GM12878 (cell line): ENCODE results near the gene TDP1. TPM values are rescaled to one million over a fixed set of nuclear protein-coding genes. Genes with fewer than 3 reads are reported as not detected.

Experiments used
- ATAC-seq: fragments of 200-7000 bp; cut with Tn5 transposase; 3 replicates; pipeline ENCODE4 v1.9.1; 2020; ENCODE audit warnings: mild to moderate bottlenecking, moderate library complexity
- BruUV-seq: library from RNA; stranded (reverse); fragments of 400-500 nt; replicated peaks from 2 replicates; lab custom pipeline; 2021; lab: Mats Ljungman, UMichigan
- CTCF ChIA-PET: fragments of 300-600 bp; sonication (Branson Sonifier 250); formaldehyde crosslinking; extraction: SDS; loops from one replicate; lab custom pipeline; 2021; ENCODE audit warnings: inconsistent platforms; lab: Yijun Ruan, JAX
- POLR2A ChIA-PET: fragments of 350-600 bp; formaldehyde crosslinking; extraction: SDS; loops from one replicate; lab custom pipeline; 2021; ENCODE audit warnings: inconsistent platforms; lab: Charles Lee
- RAD21 ChIA-PET: fragments of 300-600 bp; sonication (Branson Sonifier 250); formaldehyde crosslinking; loops from one replicate; lab custom pipeline; 2023; ENCODE audit warnings: antibody characterized with exemption; ENCODE audit not compliant: unreplicated experiment; lab: Charles Lee
- SMC1A ChIA-PET: fragments of 300-600 bp; sonication (Branson Sonifier 250); formaldehyde crosslinking; loops from one replicate; lab custom pipeline; 2023; ENCODE audit not compliant: unreplicated experiment, uncharacterized antibody; lab: Charles Lee
- DNase-seq: peaks from one replicate; pipeline ENCODE4 v3.0.0-alpha.2; 2011; ENCODE audit warnings: low read depth, low spot score
- FAIRE-seq: peaks from 3 replicates; lab custom pipeline; 2011; peaks lifted over from hg19 to GRCh38; lab: Jason Lieb, UNC
- H2AFZ ChIP-seq: 2 replicates; pipeline ENCODE4 v1.6.0; 2011; ENCODE audit warnings: low read depth, low read length, control low read depth; ENCODE audit not compliant: control insufficient read depth
- H3K27ac ChIP-seq: 2 replicates; pipeline ENCODE4 v1.5.1; 2011; ENCODE audit warnings: control low read depth; ENCODE audit not compliant: control insufficient read depth, insufficient read depth
- H3K27me3 ChIP-seq, 2 experiments: replicated peaks in 1 of 2; 2 replicates each; pipeline versions ENCODE4 v1.6.0 to v1.6.1; 2011; ENCODE audit warnings: low read length in 1 of 2; ENCODE audit not compliant: control insufficient read depth in 2 of 2, insufficient read depth in 2 of 2
- H3K36me3 ChIP-seq, 2 experiments: 2 replicates each; pipeline ENCODE4 v1.5.1; 2011; ENCODE audit warnings: low read length in 1 of 2; ENCODE audit not compliant: control insufficient read depth in 2 of 2, insufficient read depth in 2 of 2
- H3K4me1 ChIP-seq: 2 replicates; pipeline ENCODE4 v1.6.1; 2011; ENCODE audit warnings: mild to moderate bottlenecking, low read length, moderate library complexity, mixed read lengths; ENCODE audit not compliant: control insufficient read depth, insufficient read depth
- H3K4me2 ChIP-seq: 2 replicates; pipeline ENCODE4 v1.6.0; 2011; ENCODE audit warnings: control low read depth; ENCODE audit not compliant: control insufficient read depth, insufficient read depth
- H3K4me3 ChIP-seq: fragments of 200-600 bp; sonication (generic); 2 replicates; pipeline ENCODE4 v1.5.1; 2016
- H3K79me2 ChIP-seq: 2 replicates; pipeline ENCODE4 v1.6.0; 2011; ENCODE audit warnings: low read length; ENCODE audit not compliant: control insufficient read depth, insufficient read depth
- H3K9ac ChIP-seq: 2 replicates; pipeline ENCODE4 v1.8.0; 2011; ENCODE audit warnings: low read length, control low read depth, mixed read lengths; ENCODE audit not compliant: control insufficient read depth, insufficient read depth
- H3K9me3 ChIP-seq: replicated peaks from 3 replicates; pipeline ENCODE4 v1.5.1; 2011; ENCODE audit warnings: mild to moderate bottlenecking, low read length; ENCODE audit not compliant: control insufficient read depth, insufficient read depth
- H4K20me1 ChIP-seq: 2 replicates; pipeline ENCODE4 v1.6.0; 2011; ENCODE audit not compliant: control insufficient read depth, insufficient read depth
- CREB1 ChIP-seq: IDR thresholded peaks from 2 replicates; pipeline ENCODE4 v1.6.1; 2012; ENCODE audit warnings: low read depth, mild to moderate bottlenecking, inconsistent platforms
- EGR1 ChIP-seq, 2 experiments: IDR thresholded peaks; 1 replicate in 1 of 2; 2 replicates in 1 of 2; pipeline ENCODE4 v1.6.1; 2011 to 2012; ENCODE audit warnings: low read depth in 2 of 2, low read length in 2 of 2, borderline replicate concordance in 1 of 2, mild to moderate bottlenecking in 1 of 2, moderate library complexity in 1 of 2
- ETV6 ChIP-seq, 2 experiments: fragments of 450-650 bp in 1 of 2; IDR thresholded peaks in 1 of 2; conservative IDR thresholded peaks in 1 of 2; 2 replicates each; pipeline ENCODE4 v1.6.1; 2014; ENCODE audit warnings: antibody characterized with exemption in 1 of 2, borderline replicate concordance in 1 of 2, low read depth in 1 of 2, mild to moderate bottlenecking in 1 of 2, moderate library complexity in 1 of 2
- HCFC1 ChIP-seq: fragments of 150-350 bp; IDR thresholded peaks from 2 replicates; pipeline ENCODE4 v1.6.1; 2014; ENCODE audit warnings: low read length
- HDGF ChIP-seq: fragments of 450-650 bp; IDR thresholded peaks from 2 replicates; pipeline ENCODE4 v1.6.1; 2016; ENCODE audit warnings: antibody characterized with exemption
- IKZF2 ChIP-seq, 2 experiments: fragments of 450-650 bp; IDR thresholded peaks; 2 replicates each; pipeline ENCODE4 v1.6.1; 2017; ENCODE audit warnings: mild to moderate bottlenecking in 2 of 2, moderate library complexity in 2 of 2
- NR2C1 ChIP-seq: fragments of 450-650 bp; IDR thresholded peaks from 2 replicates; pipeline ENCODE4 v1.6.1; 2017; ENCODE audit warnings: antibody characterized with exemption, mild to moderate bottlenecking, moderate library complexity
- NR2F1 ChIP-seq: fragments of 450-650 bp; conservative IDR thresholded peaks from 2 replicates; pipeline ENCODE4 v1.6.1; 2017; ENCODE audit warnings: mild to moderate bottlenecking
- POU2F2 ChIP-seq: IDR thresholded peaks from 3 replicates; pipeline ENCODE4 v1.6.1; 2011; ENCODE audit warnings: low read depth, mild to moderate bottlenecking, low read length, borderline replicate concordance
- RUNX3 ChIP-seq: IDR thresholded peaks from 2 replicates; pipeline ENCODE4 v1.6.1; 2012; ENCODE audit warnings: low read length, inconsistent platforms
- SMAD5 ChIP-seq: IDR thresholded peaks from 2 replicates; pipeline ENCODE4 v1.6.1; 2016; ENCODE audit warnings: antibody characterized with exemption, low read depth
- SMC3 ChIP-seq: IDR thresholded peaks from 2 replicates; pipeline ENCODE4 v1.6.1; 2011; ENCODE audit warnings: low read length, improper control_type of control experiment, borderline replicate concordance
- ZNF274 ChIP-seq: IDR thresholded peaks from one replicate; pipeline ENCODE4 v1.8.0; 2011; ENCODE audit not compliant: insufficient read length, insufficient read depth
- WGBS: methylation state at CpG from one replicate; pipeline ENCODE4 v1.1.6; 2016; ENCODE audit warnings: low lambda C conversion rate; ENCODE audit not compliant: insufficient replicate concordance, insufficient coverage; ENCODE audit errors: missing lambda C conversion rate; 5-methylcytosine and 5-hydroxymethylcytosine counted together
- in situ Hi-C: fragments of 300-500 bp; cut with MboI; formaldehyde crosslinking; loops from 9 replicates; pipeline ENCODE4 v1.14.3; 2018; ENCODE audit warnings: mixed read lengths
- intact Hi-C: fragments of 100-400 bp; cut with micrococcal nuclease; formaldehyde crosslinking; loops from one replicate; pipeline ENCODE4 v1.14.2; 2022; ENCODE audit not compliant: unreplicated experiment
- polyA plus RNA-seq, 11 experiments: library from polyadenylated mRNA; depleted of rRNA in 4 of 11; unstranded in 6 of 11; stranded (reverse) in 5 of 11; fragments of >200 nt; fragmentation: Nextera tagmentation in 4 of 11; fragmentation: Illumina TruSeq in 1 of 11; extraction: Ambion mirVana in 4 of 11; extraction: Trizol in 1 of 11; gene quantifications; 1 replicate in 1 of 11; 2 replicates in 10 of 11; pipeline versions ENCODE4 v1.2.1 to v1.2.3, GENCODE V29; 2011 to 2016; ENCODE audit warnings: inconsistent platforms in 2 of 11, missing spikeins in 2 of 11, low read depth in 1 of 11
- total RNA-seq, 4 experiments: library from RNA; depleted of rRNA in 3 of 4; stranded (reverse); fragments of >200 nt in 3 of 4; fragmentation: Illumina TruSeq in 1 of 4; extraction: Trizol in 1 of 4; gene quantifications; 2 replicates each; pipeline versions ENCODE4 v1.2.1 to v1.2.3, GENCODE V29; 2013 to 2021
- TF ChIP-seq, protein P1 (sequence below): IDR thresholded peaks from 2 replicates; pipeline ENCODE4 v1.6.1; 2012; ENCODE audit warnings: improper control_type of control experiment, low read depth, low read length; ENCODE audit not compliant: insufficient replicate concordance

TDP1 gene
- total and polyA plus RNA-seq, 10 of the 15 experiments (the other 5 are each of a cell fraction or from before 2014, with no cell fraction given) = 40.2 to 60.4 (median 54.1) TPM

DNA sequence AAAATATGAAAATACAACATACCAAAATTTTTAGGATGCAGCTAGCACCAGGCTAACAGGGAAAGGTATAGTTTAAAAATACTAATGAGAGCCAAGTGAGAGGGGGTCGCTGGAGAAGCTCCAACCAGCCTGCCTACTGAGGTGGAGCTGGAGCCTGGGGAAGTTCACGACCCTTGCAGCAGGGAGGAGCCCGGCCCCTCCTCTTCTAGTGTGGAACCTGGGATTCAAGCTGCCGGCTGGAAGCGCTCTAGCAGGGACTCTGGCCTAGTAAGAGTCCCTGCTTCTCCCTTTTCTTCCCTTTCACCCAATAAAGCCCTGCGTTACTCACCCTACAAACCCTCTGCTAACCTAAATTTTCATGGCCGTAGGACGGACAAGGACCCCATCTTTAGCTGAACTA is 101.1 kb downstream of the TDP1 start (continued):
- TF ChIP-seq NR2C1 (no peak), NR2F1 (no peak), HDGF (no peak), ZNF274 (no peak), SMC3 (no peak)
- TF ChIP-seq, all 136 proteins: peak for 0

DNA sequence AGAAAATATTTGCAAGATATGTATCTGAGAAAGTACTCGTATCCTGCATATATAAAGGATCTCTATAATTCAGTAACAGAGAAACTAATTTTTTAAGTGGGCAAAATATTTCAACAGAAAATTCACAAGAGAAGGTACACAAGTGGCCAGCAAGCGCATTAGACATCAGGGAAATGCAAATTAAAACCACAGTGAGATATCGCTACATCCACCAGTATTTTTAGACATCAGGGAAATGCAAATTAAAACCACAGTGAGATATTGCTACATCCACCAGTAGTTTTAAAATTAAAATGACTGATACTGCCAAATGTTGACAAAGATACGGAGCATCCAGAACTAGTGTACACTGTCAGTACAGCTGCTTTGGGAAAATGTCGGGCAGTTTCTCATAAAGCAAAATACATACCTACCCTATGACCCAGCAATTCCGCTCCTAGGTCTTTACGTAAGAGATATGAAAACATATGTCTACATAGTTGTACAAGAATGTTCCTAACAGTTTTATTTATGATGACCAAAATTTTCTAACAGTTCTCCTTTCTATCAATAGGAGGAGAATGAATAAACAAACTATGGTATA is 103.2 kb downstream of the TDP1 start:
- H3K79me2 ChIP-seq = no peaks in the 10 kb centered on the region
- POLR2A ChIA-PET = no interaction called here

More for the DNA sequence above, 103.2 kb downstream of the TDP1 start:
- RAD21 ChIA-PET = no interaction called here
- FAIRE-seq = no peak
- Histone ChIP-seq H2AFZ (no peak overlapping the region), H4K20me1 (no peaks in the 10 kb centered on the region)
- TF ChIP-seq SMAD5 = no peak
- 0 out of 4 replicates have a peak, but pooled peaks of 1 of the 2 experiments have one; percentile 15 for TF ChIP-seq ETV6 (conservative IDR thresholded peaks at IDR 0.05 in 1 of 2, IDR thresholded peaks at IDR 0.05 in 1 of 2; ENCODE audit: borderline replicate concordance in 1 of 2, low read depth in 1 of 2)
- 0 out of 3 replicates have a peak, but pooled peaks have one; percentile 50 for TF ChIP-seq POU2F2
- TF ChIP-seq IKZF2 (IDR thresholded peaks at IDR 0.05) = no peak
- no peak for TF ChIP-seq HCFC1
- peak; percentile 50 for TF ChIP-seq RUNX3
- TF ChIP-seq, protein P1, sequence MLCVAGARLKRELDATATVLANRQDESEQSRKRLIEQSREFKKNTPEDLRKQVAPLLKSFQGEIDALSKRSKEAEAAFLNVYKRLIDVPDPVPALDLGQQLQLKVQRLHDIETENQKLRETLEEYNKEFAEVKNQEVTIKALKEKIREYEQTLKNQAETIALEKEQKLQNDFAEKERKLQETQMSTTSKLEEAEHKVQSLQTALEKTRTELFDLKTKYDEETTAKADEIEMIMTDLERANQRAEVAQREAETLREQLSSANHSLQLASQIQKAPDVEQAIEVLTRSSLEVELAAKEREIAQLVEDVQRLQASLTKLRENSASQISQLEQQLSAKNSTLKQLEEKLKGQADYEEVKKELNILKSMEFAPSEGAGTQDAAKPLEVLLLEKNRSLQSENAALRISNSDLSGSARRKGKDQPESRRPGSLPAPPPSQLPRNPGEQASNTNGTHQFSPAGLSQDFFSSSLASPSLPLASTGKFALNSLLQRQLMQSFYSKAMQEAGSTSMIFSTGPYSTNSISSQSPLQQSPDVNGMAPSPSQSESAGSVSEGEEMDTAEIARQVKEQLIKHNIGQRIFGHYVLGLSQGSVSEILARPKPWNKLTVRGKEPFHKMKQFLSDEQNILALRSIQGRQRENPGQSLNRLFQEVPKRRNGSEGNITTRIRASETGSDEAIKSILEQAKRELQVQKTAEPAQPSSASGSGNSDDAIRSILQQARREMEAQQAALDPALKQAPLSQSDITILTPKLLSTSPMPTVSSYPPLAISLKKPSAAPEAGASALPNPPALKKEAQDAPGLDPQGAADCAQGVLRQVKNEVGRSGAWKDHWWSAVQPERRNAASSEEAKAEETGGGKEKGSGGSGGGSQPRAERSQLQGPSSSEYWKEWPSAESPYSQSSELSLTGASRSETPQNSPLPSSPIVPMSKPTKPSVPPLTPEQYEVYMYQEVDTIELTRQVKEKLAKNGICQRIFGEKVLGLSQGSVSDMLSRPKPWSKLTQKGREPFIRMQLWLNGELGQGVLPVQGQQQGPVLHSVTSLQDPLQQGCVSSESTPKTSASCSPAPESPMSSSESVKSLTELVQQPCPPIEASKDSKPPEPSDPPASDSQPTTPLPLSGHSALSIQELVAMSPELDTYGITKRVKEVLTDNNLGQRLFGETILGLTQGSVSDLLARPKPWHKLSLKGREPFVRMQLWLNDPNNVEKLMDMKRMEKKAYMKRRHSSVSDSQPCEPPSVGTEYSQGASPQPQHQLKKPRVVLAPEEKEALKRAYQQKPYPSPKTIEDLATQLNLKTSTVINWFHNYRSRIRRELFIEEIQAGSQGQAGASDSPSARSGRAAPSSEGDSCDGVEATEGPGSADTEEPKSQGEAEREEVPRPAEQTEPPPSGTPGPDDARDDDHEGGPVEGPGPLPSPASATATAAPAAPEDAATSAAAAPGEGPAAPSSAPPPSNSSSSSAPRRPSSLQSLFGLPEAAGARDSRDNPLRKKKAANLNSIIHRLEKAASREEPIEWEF = no peak
- no peak for TF ChIP-seq CREB1
- no peak for TF ChIP-seq EGR1 (IDR thresholded peaks at IDR 0.05; ENCODE audit: borderline replicate concordance in 1 of 2, low read depth in 2 of 2, low read length in 2 of 2)
- TF ChIP-seq, all 136 proteins: peak for 3
- Histone ChIP-seq H3K9me3 (peaks cover 3% of the 10 kb centered on the region; the same call in 2 of the 3 replicates), H3K4me3 (no peak overlapping the region), H3K9ac (no peak overlapping the region), H3K27me3 (peaks cover 17 to 30% of the 10 kb centered on the region in 2 experiments), H3K4me2 (no peak overlapping the region), H3K4me1 (peaks cover 16% of the 10 kb centered on the region), H3K27ac (no peak overlapping the region), H3K36me3 (no peaks in the 10 kb centered on the region)
- intact Hi-C loops = no loop called here
- DNase-seq (no peak), ATAC-seq (no peak)
- BruUV-seq = no TSS peak
- in situ Hi-C loops = no loop called here
- WGBS = 18% methylated on average over 7 of the region's 7 CpGs
- SMC1A ChIA-PET = no interaction called here
- CTCF ChIA-PET = interaction anchor here (0.9 kb wide), 2 partner anchors 84 to 120 kb away, joined by 4 to 6 read pairs; no protein-coding TSS in a partner anchor
